HepG2 (cell line): ENCODE results near the gene MYLK. TPM values are rescaled to one million over a fixed set of nuclear protein-coding genes. Genes with fewer than 3 reads are reported as not detected.
A peak's percentile ranks its signal among the peaks of the same experiment; 100 is the strongest.

Experiments
- ATAC-seq: fragments of 200-7000 bp; cut with Tn5 transposase; 3 replicates; pipeline ENCODE4 v1.9.1; 2020; ENCODE audit warnings: mild to moderate bottlenecking, moderate library complexity
- BruUV-seq: library from RNA; stranded (reverse); fragments of 400-500 nt; replicated peaks from 2 replicates; lab custom pipeline; 2021; lab: Mats Ljungman, UMichigan
- CTCF ChIA-PET: fragments of 300-600 bp; formaldehyde crosslinking; extraction: SDS; loops from one replicate; lab custom pipeline; 2021; ENCODE audit warnings: low total read pairs, inconsistent platforms, low intra/inter-chr PET ratio; lab: Yijun Ruan, JAX
- POLR2A ChIA-PET: fragments of 350-600 bp; sonication (Branson Sonifier 250); formaldehyde crosslinking; loops from one replicate; lab custom pipeline; 2020; ENCODE audit warnings: antibody characterized with exemption, inconsistent platforms; lab: Yijun Ruan, JAX
- DNase-seq: peaks from one replicate; pipeline ENCODE4 v3.0.0-alpha.2; 2015; ENCODE audit warnings: low spot score
- FAIRE-seq: peaks from 3 replicates; lab custom pipeline; 2011; peaks lifted over from hg19 to GRCh38; lab: Jason Lieb, UNC
- H2AFZ ChIP-seq: one replicate; pipeline ENCODE4 v1.6.1; 2011; ENCODE audit warnings: low read length, inconsistent platforms
- H3K27ac ChIP-seq: fragments of 300-600 bp; 3 replicates; pipeline ENCODE4 v1.8.0; 2011; ENCODE audit warnings: mixed run types, mild to moderate bottlenecking, mixed read lengths, low read length, inconsistent platforms; ENCODE audit not compliant: insufficient read depth; ENCODE audit errors: extremely low read length
- H3K27me3 ChIP-seq, 2 experiments: fragments of 200-600 bp in 1 of 2; 2 replicates in 1 of 2; 3 replicates in 1 of 2; pipeline versions ENCODE4 v1.6.0 to v1.8.0; 2011; ENCODE audit warnings: low read length in 2 of 2, mild to moderate bottlenecking in 2 of 2, moderate library complexity in 2 of 2, inconsistent platforms in 1 of 2; ENCODE audit not compliant: insufficient read depth in 2 of 2, control insufficient read depth in 1 of 2
- H3K36me3 ChIP-seq, 2 experiments: fragments of 200-600 bp in 1 of 2; replicated peaks in 1 of 2; 2 replicates in 1 of 2; 3 replicates in 1 of 2; pipeline versions ENCODE4 v1.5.1 to v1.8.0; 2011; ENCODE audit warnings: low read length in 2 of 2, inconsistent platforms in 1 of 2; ENCODE audit not compliant: insufficient read depth in 2 of 2, control insufficient read depth in 1 of 2
- H3K4me1 ChIP-seq: 2 replicates; pipeline ENCODE4 v1.5.1; 2012; ENCODE audit warnings: low read length, inconsistent platforms; ENCODE audit not compliant: insufficient read depth
- H3K4me2 ChIP-seq: 2 replicates; pipeline ENCODE4 v1.6.0; 2011; ENCODE audit warnings: low read depth, low read length, inconsistent platforms
- H3K4me3 ChIP-seq, 3 experiments: fragments of 200-600 bp in 1 of 3; sonication (generic), shearing (Covaris generic) in 1 of 3; replicated peaks in 1 of 3; 2 replicates each; pipeline ENCODE4 v1.5.1; 2011 to 2016; ENCODE audit warnings: low read length in 3 of 3, inconsistent platforms in 2 of 3, low read depth in 2 of 3, mild to moderate bottlenecking in 2 of 3, control low read depth in 1 of 3, mixed read lengths in 1 of 3; ENCODE audit not compliant: insufficient read depth in 1 of 3
- H3K79me2 ChIP-seq: one replicate; pipeline ENCODE4 v1.6.1; 2011; ENCODE audit warnings: low read length, inconsistent platforms; ENCODE audit not compliant: insufficient read depth
- H3K9ac ChIP-seq: 2 replicates; pipeline ENCODE4 v1.6.0; 2011; ENCODE audit warnings: mild to moderate bottlenecking, low read depth, low read length, inconsistent platforms; ENCODE audit not compliant: insufficient read depth
- H3K9me3 ChIP-seq: 2 replicates; pipeline ENCODE4 v1.5.1; 2012; ENCODE audit warnings: mild to moderate bottlenecking, low read length
- H4K20me1 ChIP-seq: 2 replicates; pipeline ENCODE4 v1.6.0; 2011; ENCODE audit warnings: inconsistent platforms, mild to moderate bottlenecking, low read length, moderate library complexity; ENCODE audit not compliant: insufficient read depth
- MAFF ChIP-seq: IDR thresholded peaks from 2 replicates; pipeline ENCODE4 v1.6.1; 2011; ENCODE audit warnings: low read depth, low read length, improper control_type of control experiment
- MAFK ChIP-seq, 2 experiments: IDR thresholded peaks in 1 of 2; conservative IDR thresholded peaks in 1 of 2; 2 replicates each; pipeline ENCODE4 v1.6.1; 2011; ENCODE audit warnings: improper control_type of control experiment in 2 of 2, low read length in 2 of 2
- ZBTB38 ChIP-seq: sonication (generic); formaldehyde crosslinking; IDR thresholded peaks from 2 replicates; pipeline ENCODE4 v1.5.1; 2020; ENCODE audit warnings: mild to moderate bottlenecking, missing genetic modification reagents
- ZNF570 ChIP-seq: sonication (generic); formaldehyde crosslinking; IDR thresholded peaks from 2 replicates; pipeline ENCODE4 v1.4.0; 2020; ENCODE audit warnings: mild to moderate bottlenecking, missing genetic modification reagents, borderline replicate concordance
- WGBS: methylation state at CpG from one replicate; pipeline ENCODE4 v1.1.6; 2017; ENCODE audit warnings: low lambda C conversion rate; 5-methylcytosine and 5-hydroxymethylcytosine counted together
- in situ Hi-C: cut with HindIII; loops from 2 replicates; pipeline ENCODE4 v1.10.0; 2017; ENCODE audit warnings: low pct_unique_long_range_greater_than_20kb; ENCODE audit not compliant: extremely low pct_ligation_motif_present
- intact Hi-C: fragments of 100-400 bp; cut with micrococcal nuclease; formaldehyde crosslinking; loops from one replicate; pipeline ENCODE4 v1.10.0; 2022; ENCODE audit not compliant: unreplicated experiment
- polyA plus RNA-seq, 8 experiments: library from polyadenylated mRNA; depleted of rRNA in 3 of 8; stranded (reverse) in 7 of 8; unstranded in 1 of 8; fragments of >200 nt; fragmentation: Illumina TruSeq in 4 of 8; extraction: Trizol in 4 of 8; gene quantifications; 2 replicates each; pipeline versions ENCODE4 v1.2.1 to v1.2.3, GENCODE V29; 2011 to 2016; ENCODE audit warnings: low read depth in 4 of 8, missing spikeins in 1 of 8, mixed read lengths in 1 of 8; ENCODE audit not compliant: insufficient read depth in 1 of 8
- total RNA-seq, 5 experiments: library from RNA; depleted of rRNA; stranded (reverse); fragments of >200 nt; fragmentation: Illumina TruSeq; extraction: Trizol; gene quantifications; 2 replicates each; pipeline ENCODE4 v1.2.3, GENCODE V29; 2016; ENCODE audit warnings: low read depth in 1 of 5
- TF ChIP-seq, protein P1 (sequence below): sonication (generic); formaldehyde crosslinking; IDR thresholded peaks from 2 replicates; pipeline ENCODE4 v1.5.1; 2020; ENCODE audit warnings: mild to moderate bottlenecking, missing genetic modification reagents, moderate library complexity

MYLK gene
- total and polyA plus RNA-seq, 2 of the 13 experiments (the other 11 are each of a cell fraction or from before 2014, with no cell fraction given), result 10.6 to 34.9 TPM

DNA sequence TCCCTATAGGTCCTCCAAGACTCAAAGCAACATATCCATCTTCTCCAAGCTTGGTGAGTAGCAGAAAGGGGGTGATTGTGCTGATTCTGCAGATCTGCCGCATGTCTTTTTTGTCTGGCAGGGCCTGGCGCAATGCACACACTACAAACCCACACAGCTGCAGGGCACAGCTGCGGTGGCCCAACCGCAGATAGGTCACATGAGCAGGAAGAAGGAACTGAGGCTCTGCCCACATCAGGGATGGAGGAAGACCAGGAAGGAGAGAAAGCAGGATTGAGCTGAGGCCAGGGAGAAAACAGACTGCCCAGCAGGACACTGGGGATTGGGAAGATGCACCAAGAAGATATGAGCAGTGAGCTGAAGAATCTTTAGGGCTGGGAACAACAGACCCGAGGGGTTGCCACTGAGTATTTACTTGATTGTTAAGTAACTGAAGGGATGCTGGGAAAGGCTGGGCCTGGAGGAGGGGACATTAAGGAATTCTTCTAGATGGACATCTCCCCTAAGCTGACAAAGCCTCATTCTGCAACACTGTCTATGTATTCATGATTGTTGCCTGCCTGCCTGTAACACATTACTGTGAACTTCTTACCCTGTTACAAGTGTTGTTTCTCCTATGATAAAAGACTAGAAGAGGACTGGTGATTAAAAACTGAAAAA, 126.7 kb downstream of the MYLK start:
- H3K9ac ChIP-seq, result peak overlapping the region; percentile 36
- H2AFZ ChIP-seq, result no peak overlapping the region
- ChIA-PET POLR2A (no interaction called here), CTCF (no interaction called here)
- no TSS peak for BruUV-seq
- peak overlapping the region; percentile 90 for H3K27ac ChIP-seq
- H3K4me1 ChIP-seq, result peaks cover 89% of the 10 kb centered on the region
- in situ Hi-C loops (loop anchor here (5.0 kb wide), 1 partner anchor 45 kb away; no protein-coding TSS in a partner anchor), intact Hi-C loops (loop anchor here (10.0 kb wide), 1 partner anchor 207 kb away; the partner anchor contains the start of gene CCDC14)
- ATAC-seq (no peak), DNase-seq (no peak), FAIRE-seq (no peak)
- no peaks in the 10 kb centered on the region for H3K27me3 ChIP-seq
- peaks cover 19% of the 10 kb centered on the region for H3K79me2 ChIP-seq
- H3K4me2 ChIP-seq, result peak overlapping the region; percentile 60
- no peaks in the 10 kb centered on the region for H3K36me3 ChIP-seq
- H3K9me3 ChIP-seq, result no peaks in the 10 kb centered on the region
- no peaks in the 10 kb centered on the region for H4K20me1 ChIP-seq
- WGBS, result 88% methylated on average over 5 of the region's 5 CpGs
- TF ChIP-seq ZNF570 (no peak), ZBTB38 (CRISPR knock-in tag) (peak; percentile 84), MAFK (conservative IDR thresholded peaks at IDR 0.05 in 1 of 2, IDR thresholded peaks at IDR 0.05 in 1 of 2; ENCODE audit: low read length in 2 of 2) (peak; percentile 77 to 89), MAFF (peak; percentile 78)
- TF ChIP-seq, protein P1, sequence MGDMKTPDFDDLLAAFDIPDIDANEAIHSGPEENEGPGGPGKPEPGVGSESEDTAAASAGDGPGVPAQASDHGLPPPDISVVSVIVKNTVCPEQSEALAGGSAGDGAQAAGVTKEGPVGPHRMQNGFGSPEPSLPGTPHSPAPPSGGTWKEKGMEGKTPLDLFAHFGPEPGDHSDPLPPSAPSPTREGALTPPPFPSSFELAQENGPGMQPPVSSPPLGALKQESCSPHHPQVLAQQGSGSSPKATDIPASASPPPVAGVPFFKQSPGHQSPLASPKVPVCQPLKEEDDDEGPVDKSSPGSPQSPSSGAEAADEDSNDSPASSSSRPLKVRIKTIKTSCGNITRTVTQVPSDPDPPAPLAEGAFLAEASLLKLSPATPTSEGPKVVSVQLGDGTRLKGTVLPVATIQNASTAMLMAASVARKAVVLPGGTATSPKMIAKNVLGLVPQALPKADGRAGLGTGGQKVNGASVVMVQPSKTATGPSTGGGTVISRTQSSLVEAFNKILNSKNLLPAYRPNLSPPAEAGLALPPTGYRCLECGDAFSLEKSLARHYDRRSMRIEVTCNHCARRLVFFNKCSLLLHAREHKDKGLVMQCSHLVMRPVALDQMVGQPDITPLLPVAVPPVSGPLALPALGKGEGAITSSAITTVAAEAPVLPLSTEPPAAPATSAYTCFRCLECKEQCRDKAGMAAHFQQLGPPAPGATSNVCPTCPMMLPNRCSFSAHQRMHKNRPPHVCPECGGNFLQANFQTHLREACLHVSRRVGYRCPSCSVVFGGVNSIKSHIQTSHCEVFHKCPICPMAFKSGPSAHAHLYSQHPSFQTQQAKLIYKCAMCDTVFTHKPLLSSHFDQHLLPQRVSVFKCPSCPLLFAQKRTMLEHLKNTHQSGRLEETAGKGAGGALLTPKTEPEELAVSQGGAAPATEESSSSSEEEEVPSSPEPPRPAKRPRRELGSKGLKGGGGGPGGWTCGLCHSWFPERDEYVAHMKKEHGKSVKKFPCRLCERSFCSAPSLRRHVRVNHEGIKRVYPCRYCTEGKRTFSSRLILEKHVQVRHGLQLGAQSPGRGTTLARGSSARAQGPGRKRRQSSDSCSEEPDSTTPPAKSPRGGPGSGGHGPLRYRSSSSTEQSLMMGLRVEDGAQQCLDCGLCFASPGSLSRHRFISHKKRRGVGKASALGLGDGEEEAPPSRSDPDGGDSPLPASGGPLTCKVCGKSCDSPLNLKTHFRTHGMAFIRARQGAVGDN (CRISPR knock-in tag), result peak; percentile 51
- no peak overlapping the region; a peak in 1 of 6 replicates for H3K4me3 ChIP-seq
